ENCODE results near the gene NLGN3. TPM values are rescaled to one million over a fixed set of nuclear protein-coding genes. Genes with fewer than 3 reads are reported as not detected.

Gene NLGN3
- total RNA-seq, 2 experiments from 2014 or later = 0.57 to 1.3 TPM

DNA sequence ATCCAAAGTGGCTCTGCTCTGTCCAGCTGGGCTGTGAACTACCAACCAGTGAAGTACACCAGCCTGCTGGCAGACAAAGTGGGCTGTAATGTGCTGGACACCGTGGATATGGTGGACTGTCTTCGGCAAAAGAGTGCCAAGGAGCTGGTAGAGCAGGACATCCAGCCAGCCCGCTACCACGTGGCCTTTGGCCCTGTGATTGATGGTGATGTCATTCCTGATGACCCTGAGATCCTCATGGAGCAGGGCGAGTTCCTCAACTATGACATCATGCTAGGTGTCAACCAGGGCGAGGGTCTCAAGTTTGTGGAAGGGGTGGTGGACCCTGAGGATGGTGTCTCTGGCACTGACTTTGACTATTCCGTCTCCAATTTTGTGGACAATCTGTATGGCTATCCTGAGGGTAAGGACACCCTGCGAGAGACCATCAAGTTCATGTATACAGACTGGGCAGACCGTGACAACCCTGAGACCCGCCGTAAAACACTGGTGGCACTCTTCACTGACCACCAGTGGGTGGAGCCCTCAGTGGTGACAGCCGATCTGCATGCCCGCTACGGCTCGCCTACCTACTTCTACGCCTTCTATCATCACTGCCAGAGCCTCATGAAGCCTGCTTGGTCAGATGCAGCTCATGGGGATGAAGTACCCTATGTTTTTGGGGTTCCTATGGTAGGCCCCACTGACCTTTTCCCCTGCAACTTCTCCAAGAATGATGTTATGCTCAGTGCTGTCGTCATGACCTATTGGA is 22.6 kb downstream of the NLGN3 start:
- POLR2A ChIA-PET = no interaction called here
- BruUV-seq (replicated peaks) = no TSS peak
- Histone ChIP-seq H3K4me2 (ENCODE audit: low read length) (no peak overlapping the region), H3K9me3 (ENCODE audit: low read length) (no peaks in the 10 kb centered on the region), H3K4me1 (ENCODE audit: insufficient read depth, low read length, poor library complexity, severe bottlenecking) (no peaks in the 10 kb centered on the region), H4K20me1 (ENCODE audit: insufficient read depth, low read length) (no peaks in the 10 kb centered on the region), H2AFZ (ENCODE audit: low read length) (no peak overlapping the region), H3K9me2 (ENCODE audit: insufficient read depth, low read length) (no peaks in the 10 kb centered on the region), H3K79me2 (ENCODE audit: insufficient read depth, low read depth, low read length) (no peaks in the 10 kb centered on the region), H3K27ac (ENCODE audit: low read depth, low read length, poor library complexity, severe bottlenecking) (no peak overlapping the region), H3K4me3 (ENCODE audit: low read depth, low read length, poor library complexity, severe bottlenecking) (no peak overlapping the region), H3K36me3 (ENCODE audit: insufficient read depth, low read length) (peaks cover 9% of the 10 kb centered on the region; the same call in 1 of the 2 replicates)
- CTCF ChIA-PET (ENCODE audit: unreplicated experiment) = no interaction called here
- no peak for DNase-seq (ENCODE audit: low spot score)
- no peak for TF ChIP-seq EZH2phosphoT487 (IDR thresholded peaks at IDR 0.05; ENCODE audit: borderline replicate concordance, low read depth, low read length)
- TF ChIP-seq, protein P1, sequence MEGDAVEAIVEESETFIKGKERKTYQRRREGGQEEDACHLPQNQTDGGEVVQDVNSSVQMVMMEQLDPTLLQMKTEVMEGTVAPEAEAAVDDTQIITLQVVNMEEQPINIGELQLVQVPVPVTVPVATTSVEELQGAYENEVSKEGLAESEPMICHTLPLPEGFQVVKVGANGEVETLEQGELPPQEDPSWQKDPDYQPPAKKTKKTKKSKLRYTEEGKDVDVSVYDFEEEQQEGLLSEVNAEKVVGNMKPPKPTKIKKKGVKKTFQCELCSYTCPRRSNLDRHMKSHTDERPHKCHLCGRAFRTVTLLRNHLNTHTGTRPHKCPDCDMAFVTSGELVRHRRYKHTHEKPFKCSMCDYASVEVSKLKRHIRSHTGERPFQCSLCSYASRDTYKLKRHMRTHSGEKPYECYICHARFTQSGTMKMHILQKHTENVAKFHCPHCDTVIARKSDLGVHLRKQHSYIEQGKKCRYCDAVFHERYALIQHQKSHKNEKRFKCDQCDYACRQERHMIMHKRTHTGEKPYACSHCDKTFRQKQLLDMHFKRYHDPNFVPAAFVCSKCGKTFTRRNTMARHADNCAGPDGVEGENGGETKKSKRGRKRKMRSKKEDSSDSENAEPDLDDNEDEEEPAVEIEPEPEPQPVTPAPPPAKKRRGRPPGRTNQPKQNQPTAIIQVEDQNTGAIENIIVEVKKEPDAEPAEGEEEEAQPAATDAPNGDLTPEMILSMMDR (conservative IDR thresholded peaks at IDR 0.05; ENCODE audit: low read length) = no peak
- intact Hi-C loops (cut with micrococcal nuclease; ENCODE audit: unreplicated experiment) = no loop called here

DNA sequence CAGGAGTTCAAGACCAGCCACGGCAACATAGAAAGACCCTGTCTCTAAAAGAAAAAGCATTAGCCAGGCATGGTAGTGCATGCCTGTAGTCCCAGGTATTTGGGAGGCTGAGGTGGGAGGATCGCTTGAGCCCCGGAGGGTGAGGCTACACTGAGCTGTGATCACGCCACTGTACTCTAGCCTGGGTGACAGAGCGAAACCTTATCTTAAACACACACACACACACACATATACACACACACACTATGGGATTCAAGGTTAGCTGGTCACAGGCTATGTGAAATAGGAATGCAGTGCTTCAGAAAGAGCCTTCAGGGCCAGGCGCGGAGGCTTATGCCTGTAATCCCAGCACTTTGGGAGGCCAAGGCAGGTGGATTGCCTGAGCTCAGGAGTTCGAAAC is 23.5 kb downstream of the NLGN3 start:
- TF ChIP-seq, protein P1 (conservative IDR thresholded peaks at IDR 0.05; ENCODE audit: low read length) = no peak
- TF ChIP-seq EZH2phosphoT487 (IDR thresholded peaks at IDR 0.05; ENCODE audit: borderline replicate concordance, low read depth, low read length) = no peak
- no peaks in the 10 kb centered on the region; the same call in 1 of the 2 replicates for H3K36me3 ChIP-seq (ENCODE audit: insufficient read depth, low read length)
- ChIA-PET CTCF (ENCODE audit: unreplicated experiment) (no interaction called here), POLR2A (no interaction called here)
- H3K27ac ChIP-seq (ENCODE audit: low read depth, low read length, poor library complexity, severe bottlenecking) = no peak overlapping the region
- H3K4me3 ChIP-seq (ENCODE audit: low read depth, low read length, poor library complexity, severe bottlenecking) = no peak overlapping the region
- H4K20me1 ChIP-seq (ENCODE audit: insufficient read depth, low read length) = no peaks in the 10 kb centered on the region
- no peak overlapping the region for H2AFZ ChIP-seq (ENCODE audit: low read length)
- DNase-seq (ENCODE audit: low spot score) = no peak
- no peaks in the 10 kb centered on the region for H3K4me1 ChIP-seq (ENCODE audit: insufficient read depth, low read length, poor library complexity, severe bottlenecking)
- no peaks in the 10 kb centered on the region for H3K9me2 ChIP-seq (ENCODE audit: insufficient read depth, low read length)
- no TSS peak for BruUV-seq (replicated peaks)
- H3K79me2 ChIP-seq (ENCODE audit: insufficient read depth, low read depth, low read length) = no peaks in the 10 kb centered on the region
- no peak overlapping the region for H3K4me2 ChIP-seq (ENCODE audit: low read length)
- H3K9me3 ChIP-seq (ENCODE audit: low read length) = no peaks in the 10 kb centered on the region
- intact Hi-C loops (cut with micrococcal nuclease; ENCODE audit: unreplicated experiment) = no loop called here

DNA sequence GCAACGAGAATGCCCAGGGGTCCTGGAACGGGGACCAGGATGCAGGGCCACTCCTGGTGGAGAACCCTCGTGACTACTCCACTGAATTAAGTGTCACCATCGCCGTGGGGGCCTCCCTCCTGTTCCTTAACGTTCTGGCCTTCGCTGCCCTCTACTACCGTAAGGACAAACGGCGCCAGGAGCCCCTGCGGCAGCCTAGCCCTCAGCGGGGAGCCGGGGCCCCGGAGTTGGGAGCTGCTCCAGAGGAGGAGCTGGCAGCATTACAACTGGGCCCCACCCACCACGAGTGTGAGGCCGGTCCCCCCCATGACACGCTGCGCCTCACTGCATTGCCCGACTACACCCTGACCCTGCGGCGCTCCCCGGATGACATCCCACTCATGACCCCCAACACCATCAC is 24.9 kb downstream of the NLGN3 start:
- no peaks in the 10 kb centered on the region for H3K9me2 ChIP-seq (ENCODE audit: insufficient read depth, low read length)
- intact Hi-C loops (cut with micrococcal nuclease; ENCODE audit: unreplicated experiment) = no loop called here
- no TSS peak for BruUV-seq (replicated peaks)
- H3K79me2 ChIP-seq (ENCODE audit: insufficient read depth, low read depth, low read length) = no peaks in the 10 kb centered on the region
- TF ChIP-seq EZH2phosphoT487 (IDR thresholded peaks at IDR 0.05; ENCODE audit: borderline replicate concordance, low read depth, low read length) = no peak
- TF ChIP-seq, protein P1 (conservative IDR thresholded peaks at IDR 0.05; ENCODE audit: low read length) = no peak
- H3K4me1 ChIP-seq (ENCODE audit: insufficient read depth, low read length, poor library complexity, severe bottlenecking) = no peaks in the 10 kb centered on the region
- ChIA-PET POLR2A (no interaction called here), CTCF (ENCODE audit: unreplicated experiment) (no interaction called here)
- peaks cover 13% of the 10 kb centered on the region for H3K36me3 ChIP-seq (ENCODE audit: insufficient read depth, low read length)
- no peak overlapping the region for H3K4me3 ChIP-seq (ENCODE audit: low read depth, low read length, poor library complexity, severe bottlenecking)
- no peak overlapping the region for H3K27ac ChIP-seq (ENCODE audit: low read depth, low read length, poor library complexity, severe bottlenecking)
- no peaks in the 10 kb centered on the region for H4K20me1 ChIP-seq (ENCODE audit: insufficient read depth, low read length)
- H3K9me3 ChIP-seq (ENCODE audit: low read length) = no peaks in the 10 kb centered on the region
- no peak overlapping the region for H2AFZ ChIP-seq (ENCODE audit: low read length)
- no peak overlapping the region for H3K4me2 ChIP-seq (ENCODE audit: low read length)
- DNase-seq (ENCODE audit: low spot score) = no peak
